ENCODE results near the gene LDB3.

- TF ChIP-seq CTCF (IDR thresholded peaks at IDR 0.05; ENCODE audit: borderline replicate concordance, extremely low read depth, low read length, poor library complexity, severe bottlenecking) (no peak), EZH2 (IDR thresholded peaks at IDR 0.05; ENCODE audit: borderline replicate concordance, low read depth, low read length, severe bottlenecking) (no peak)
Observed at GRCh38 chr10:86659161-86659691, 9.1 kb upstream of the LDB3 start.
